ENCODE measurements around the gene TRNP1.

The TRNP1 gene

DNA sequence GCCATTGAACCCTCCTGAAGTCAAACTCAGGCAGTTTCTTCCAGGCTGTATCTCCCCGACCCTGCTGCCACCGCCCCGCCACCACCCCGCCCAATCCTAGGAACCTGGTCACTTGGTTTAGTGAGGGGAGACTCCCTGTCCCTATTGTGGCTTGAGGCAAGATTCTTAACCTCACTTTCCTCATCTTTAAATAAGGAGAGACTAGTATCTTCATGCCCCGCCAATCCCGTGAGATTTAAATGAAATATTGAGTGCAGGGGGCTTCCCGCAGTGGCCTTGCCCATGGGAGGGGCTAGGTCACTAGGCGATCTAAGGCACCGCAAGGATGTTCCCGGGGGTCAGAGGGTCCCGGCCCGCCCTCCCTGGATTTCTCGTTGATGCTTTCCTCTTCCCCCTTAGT lies 34.2 kb upstream of the TRNP1 start:
- H3K4me3 ChIP-seq = no peak overlapping the region
- in situ Hi-C loops (cut with MboI; ENCODE audit: low sequenced_read_pairs) = no loop called here
- DNase-seq (ENCODE audit: low spot score in 2 of 2) = no peak

DNA sequence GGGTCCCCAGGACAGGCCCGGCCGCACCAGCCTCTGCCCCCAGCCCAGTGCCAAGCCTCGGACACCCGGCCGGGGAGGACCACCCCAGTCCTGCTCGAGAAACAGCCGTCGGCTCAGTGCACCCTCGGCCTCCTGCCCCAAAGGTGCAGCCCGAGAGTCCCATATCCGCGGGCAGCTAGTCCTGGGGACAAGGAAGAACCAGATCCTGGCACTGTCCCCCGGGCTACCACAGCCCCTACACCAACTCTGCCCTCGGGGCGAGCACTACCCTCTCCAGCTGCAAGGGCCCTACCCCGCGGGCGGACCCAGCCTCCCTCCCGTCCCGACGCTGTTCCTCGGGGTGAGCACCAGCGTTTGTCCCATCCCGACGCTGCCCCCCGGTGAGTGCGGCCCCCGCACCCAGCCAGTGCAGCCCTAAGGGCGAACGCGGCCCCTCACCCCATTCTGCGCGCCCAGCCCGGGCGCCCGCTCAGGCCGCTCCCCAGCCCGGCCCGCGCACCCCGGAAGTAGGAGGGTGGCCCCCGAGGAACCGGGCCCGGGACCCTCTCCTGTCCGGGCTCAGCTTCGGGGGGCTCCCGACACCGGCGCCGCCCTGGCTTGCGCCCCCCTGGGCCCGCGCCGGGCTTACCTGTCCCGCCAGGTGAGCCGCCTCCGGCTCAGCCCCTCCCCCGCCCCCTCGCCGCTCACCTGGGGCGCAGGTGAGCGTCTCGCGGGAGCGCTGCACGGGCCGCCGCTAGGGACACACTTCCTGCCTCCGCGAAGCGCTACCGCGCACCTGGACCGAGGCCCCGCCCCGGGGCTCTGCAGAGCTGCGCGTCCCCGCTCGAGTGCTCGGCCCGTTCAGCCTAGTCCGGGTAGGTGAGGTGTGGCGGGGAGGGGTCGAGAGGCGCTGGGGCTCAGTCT lies 33.5 kb upstream of the TRNP1 start, which contains the start of gene KDF1:
KDF1 (minus strand) TSS at position 747 of the 903 bp plus-strand sequence. CDS start 8,088 bp downstream, outside the sequence.
- H3K4me3 ChIP-seq = no peak within 1 kb of the TSS
- no peak for DNase-seq (ENCODE audit: low spot score in 2 of 2)

More for the DNA sequence above, 34.2 kb upstream of the TRNP1 start:
- Histone ChIP-seq H3K27me3 (ENCODE audit: low read depth) (peaks cover 51% of the 10 kb centered on the region), H3K4me1 (no peaks in the 10 kb centered on the region; the same call in 1 of the 2 replicates), H3K36me3 (replicated peaks) (no peaks in the 10 kb centered on the region), H3K9me3 (no peaks in the 10 kb centered on the region)

DNA sequence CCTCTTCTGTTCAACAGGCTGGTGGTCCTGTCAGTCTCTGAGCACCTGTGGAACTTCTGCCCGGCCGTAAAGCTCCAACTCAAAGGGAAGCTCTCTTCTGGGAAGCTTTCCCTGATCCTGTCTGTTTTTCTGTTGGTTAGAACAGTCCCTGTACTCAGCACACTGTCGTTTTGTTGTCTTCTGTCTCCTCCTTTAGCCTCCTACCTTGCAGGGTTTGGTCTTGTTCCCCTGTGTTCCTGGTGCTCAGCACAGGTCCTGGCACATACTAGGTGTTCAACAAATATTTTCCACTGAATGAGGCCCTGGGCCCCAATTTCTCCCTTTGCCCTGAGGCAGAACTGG lies 32.9 kb upstream of the TRNP1 start:
- Histone ChIP-seq H3K4me3 (no peak overlapping the region), H3K27me3 (ENCODE audit: low read depth) (peaks cover 46% of the 10 kb centered on the region), H3K4me1 (no peaks in the 10 kb centered on the region; the same call in 1 of the 2 replicates), H3K36me3 (replicated peaks) (no peaks in the 10 kb centered on the region), H3K9me3 (no peaks in the 10 kb centered on the region)
- in situ Hi-C loops (cut with MboI; ENCODE audit: low sequenced_read_pairs) = no loop called here
- DNase-seq (ENCODE audit: low spot score in 2 of 2) = no peak

More for the DNA sequence above, 33.5 kb upstream of the TRNP1 start, which contains the start of gene KDF1:
- peaks cover 50% of the 10 kb centered on the region for H3K27me3 ChIP-seq (ENCODE audit: low read depth)
- no peaks in the 10 kb centered on the region for H3K36me3 ChIP-seq (replicated peaks)
- in situ Hi-C loops (cut with MboI; ENCODE audit: low sequenced_read_pairs) = no loop called here
- no peaks in the 10 kb centered on the region; the same call in 1 of the 2 replicates for H3K4me1 ChIP-seq
- H3K9me3 ChIP-seq = no peaks in the 10 kb centered on the region

DNA sequence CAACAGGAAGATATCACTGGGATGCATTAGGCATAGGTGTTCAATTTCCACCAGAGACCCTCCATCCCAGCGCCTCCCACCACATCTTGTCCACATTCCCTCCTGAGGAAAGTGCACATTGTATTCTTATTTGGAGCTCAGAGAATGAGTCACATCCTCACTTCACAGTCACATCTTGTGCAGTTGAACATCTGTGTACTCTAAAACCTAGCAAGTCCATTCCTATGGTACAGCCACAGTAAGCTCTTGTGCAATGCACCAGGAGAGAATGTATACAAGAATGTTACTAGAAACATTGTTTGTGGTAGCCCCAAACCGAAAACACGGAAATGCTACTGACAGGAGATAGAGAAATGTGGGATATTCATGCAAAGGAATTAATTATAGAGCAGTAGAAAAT lies 31.7 kb upstream of the TRNP1 start:
- in situ Hi-C loops (cut with MboI; ENCODE audit: low sequenced_read_pairs) = no loop called here
- H3K9me3 ChIP-seq = no peaks in the 10 kb centered on the region

DNA sequence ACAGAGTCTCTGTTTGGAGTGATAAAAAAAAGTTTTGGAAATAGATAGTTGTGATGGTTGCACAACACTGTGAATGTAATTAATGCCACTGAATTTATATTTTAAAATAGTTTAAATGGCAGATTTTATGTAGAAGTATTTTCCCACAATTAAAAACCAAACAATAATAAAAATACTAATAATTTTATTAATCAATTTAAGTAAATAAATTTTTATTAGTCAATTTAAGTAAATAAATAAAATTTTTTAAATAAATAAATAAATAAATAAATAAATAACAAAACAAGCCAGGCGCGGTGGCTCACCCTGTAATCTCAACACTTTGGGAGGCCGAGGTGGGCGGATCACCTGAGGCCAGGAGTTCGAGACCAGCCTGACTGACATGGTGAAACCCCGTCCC lies 28.3 kb upstream of the TRNP1 start:
- Histone ChIP-seq H3K27me3 (ENCODE audit: low read depth) (peaks cover 24% of the 10 kb centered on the region), H3K9me3 (no peaks in the 10 kb centered on the region), H3K36me3 (replicated peaks) (no peaks in the 10 kb centered on the region), H3K4me3 (no peak overlapping the region), H3K4me1 (no peaks in the 10 kb centered on the region)
- DNase-seq (ENCODE audit: low spot score in 2 of 2) = no peak
- in situ Hi-C loops (cut with MboI; ENCODE audit: low sequenced_read_pairs) = no loop called here

More for the DNA sequence above, 31.7 kb upstream of the TRNP1 start:
- Histone ChIP-seq H3K4me1 (no peaks in the 10 kb centered on the region), H3K27me3 (ENCODE audit: low read depth) (peaks cover 41% of the 10 kb centered on the region), H3K4me3 (no peak overlapping the region), H3K36me3 (replicated peaks) (no peaks in the 10 kb centered on the region)
- DNase-seq (ENCODE audit: low spot score in 2 of 2) = no peak

DNA sequence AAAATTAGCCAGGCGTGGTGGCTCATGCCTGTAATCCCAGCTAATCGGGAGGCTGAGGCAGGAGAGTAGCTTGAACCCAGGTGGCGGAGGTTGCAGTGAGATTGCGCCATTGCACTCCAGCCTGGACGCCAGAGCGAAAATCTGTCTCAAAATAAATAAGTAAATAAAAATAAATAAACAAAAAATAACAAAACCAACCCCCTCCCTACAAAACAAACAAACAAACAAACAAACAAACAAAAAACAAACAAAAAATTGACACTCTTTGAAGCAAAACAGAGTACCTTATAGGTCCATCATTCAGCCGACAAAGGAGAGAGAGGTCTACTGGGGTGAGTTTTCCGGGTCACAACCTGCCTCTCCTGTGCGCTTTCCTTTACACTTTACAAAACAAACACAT lies 27.9 kb upstream of the TRNP1 start:
- in situ Hi-C loops (cut with MboI; ENCODE audit: low sequenced_read_pairs) = no loop called here
- Histone ChIP-seq H3K4me1 (no peaks in the 10 kb centered on the region), H3K27me3 (ENCODE audit: low read depth) (peaks cover 20% of the 10 kb centered on the region), H3K4me3 (no peak overlapping the region), H3K36me3 (replicated peaks) (no peaks in the 10 kb centered on the region), H3K9me3 (no peaks in the 10 kb centered on the region)
- DNase-seq (ENCODE audit: low spot score in 2 of 2) = no peak

DNA sequence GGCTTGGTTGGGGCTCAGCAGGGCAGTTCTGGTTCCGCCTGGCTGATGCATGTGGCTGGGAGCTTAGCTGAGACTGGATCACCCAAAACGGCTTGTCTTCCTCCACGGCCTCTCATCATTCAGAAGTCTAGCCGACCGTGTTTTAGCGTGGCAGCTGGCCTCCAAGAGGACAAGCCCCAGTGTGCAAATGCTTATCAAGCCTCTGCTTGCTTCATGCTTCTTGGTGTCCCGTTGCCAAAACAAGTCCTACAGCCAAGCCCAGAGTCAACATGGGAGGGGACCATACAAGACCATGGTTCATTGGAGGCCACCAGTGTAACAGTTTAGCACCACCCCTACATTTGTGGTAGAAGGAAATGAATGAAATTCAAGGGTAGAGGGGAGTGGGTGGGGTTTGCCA lies 22.7 kb upstream of the TRNP1 start:
- H3K9me3 ChIP-seq = no peaks in the 10 kb centered on the region
- in situ Hi-C loops (cut with MboI; ENCODE audit: low sequenced_read_pairs) = no loop called here
- peaks cover under 1% of the 10 kb centered on the region for H3K27me3 ChIP-seq (ENCODE audit: low read depth)
- no peak overlapping the region for H3K4me3 ChIP-seq
- no peaks in the 10 kb centered on the region for H3K36me3 ChIP-seq (replicated peaks)
- no peak for DNase-seq (ENCODE audit: low spot score in 2 of 2)
- no peaks in the 10 kb centered on the region for H3K4me1 ChIP-seq

DNA sequence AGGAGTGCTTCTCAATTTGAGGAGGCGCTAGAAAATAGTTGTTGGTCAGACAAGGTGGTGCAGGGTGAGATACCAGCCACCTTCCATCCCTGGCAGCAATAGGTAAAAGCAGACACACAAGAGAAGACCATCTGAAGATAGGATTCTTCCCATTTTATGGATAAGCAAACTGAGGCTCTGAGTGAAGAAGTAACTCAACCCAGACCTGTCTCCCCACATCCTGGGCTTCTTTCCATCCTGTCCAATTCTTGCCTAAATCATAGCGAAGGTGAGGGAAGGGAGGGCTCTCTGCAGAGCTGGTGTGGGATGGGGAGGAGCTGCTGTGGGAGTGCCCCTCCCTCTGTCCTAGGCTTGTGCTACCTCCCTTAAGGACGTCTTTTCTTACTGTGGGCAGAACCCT lies 21.9 kb upstream of the TRNP1 start:
- in situ Hi-C loops (cut with MboI; ENCODE audit: low sequenced_read_pairs) = no loop called here
- Histone ChIP-seq H3K4me3 (no peak overlapping the region), H3K9me3 (no peaks in the 10 kb centered on the region), H3K27me3 (ENCODE audit: low read depth) (no peaks in the 10 kb centered on the region; the same call in 1 of the 2 replicates), H3K4me1 (no peaks in the 10 kb centered on the region), H3K36me3 (replicated peaks) (no peaks in the 10 kb centered on the region)
- no peak for DNase-seq (ENCODE audit: low spot score in 2 of 2)

DNA sequence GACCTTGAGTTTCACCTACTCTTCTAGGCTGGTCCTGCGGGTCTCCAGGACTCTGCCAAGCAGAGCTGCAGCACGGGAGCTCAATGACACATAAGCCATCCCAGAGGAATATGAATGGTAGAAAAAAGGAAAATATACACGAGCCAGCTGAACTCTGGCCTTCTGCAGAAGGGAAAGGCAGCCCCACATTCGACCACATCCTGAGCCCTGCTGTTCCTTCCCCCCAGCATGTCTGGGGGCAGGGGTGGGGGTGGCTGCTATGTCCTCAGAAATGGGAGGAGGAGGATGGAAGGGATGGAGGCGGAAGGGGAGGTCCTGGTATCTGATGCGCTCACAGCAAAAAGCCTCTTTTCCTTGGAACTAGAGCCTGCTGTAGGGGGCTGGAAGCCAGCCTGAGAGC lies 21.1 kb upstream of the TRNP1 start:
- H3K4me1 ChIP-seq = no peaks in the 10 kb centered on the region
- no peaks in the 10 kb centered on the region for H3K9me3 ChIP-seq
- H3K36me3 ChIP-seq (replicated peaks) = no peaks in the 10 kb centered on the region
- DNase-seq (ENCODE audit: low spot score in 2 of 2) = no peak
- H3K4me3 ChIP-seq = no peak overlapping the region
- no peaks in the 10 kb centered on the region for H3K27me3 ChIP-seq (ENCODE audit: low read depth)
- in situ Hi-C loops (cut with MboI; ENCODE audit: low sequenced_read_pairs) = no loop called here

DNA sequence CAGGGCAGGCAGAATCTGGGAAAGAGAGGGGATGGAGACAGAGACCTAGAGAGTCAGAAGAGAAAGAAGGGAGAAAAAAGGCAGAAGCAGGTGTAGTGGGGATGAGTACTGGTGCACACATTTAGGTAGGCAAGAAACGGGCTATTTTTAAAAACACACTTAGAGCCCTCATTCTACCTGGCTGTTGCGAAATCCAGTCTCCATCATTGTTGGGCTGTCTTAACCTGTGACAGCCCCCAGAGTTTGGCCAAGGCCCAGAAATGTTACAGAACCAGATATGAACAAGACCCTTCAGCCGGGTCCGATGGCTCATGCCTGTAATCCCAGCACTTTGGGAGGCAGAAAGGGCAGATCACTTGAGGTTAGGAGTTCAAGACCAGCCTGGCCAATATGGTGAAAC lies 20.7 kb upstream of the TRNP1 start:
- in situ Hi-C loops (cut with MboI; ENCODE audit: low sequenced_read_pairs) = no loop called here

DNA sequence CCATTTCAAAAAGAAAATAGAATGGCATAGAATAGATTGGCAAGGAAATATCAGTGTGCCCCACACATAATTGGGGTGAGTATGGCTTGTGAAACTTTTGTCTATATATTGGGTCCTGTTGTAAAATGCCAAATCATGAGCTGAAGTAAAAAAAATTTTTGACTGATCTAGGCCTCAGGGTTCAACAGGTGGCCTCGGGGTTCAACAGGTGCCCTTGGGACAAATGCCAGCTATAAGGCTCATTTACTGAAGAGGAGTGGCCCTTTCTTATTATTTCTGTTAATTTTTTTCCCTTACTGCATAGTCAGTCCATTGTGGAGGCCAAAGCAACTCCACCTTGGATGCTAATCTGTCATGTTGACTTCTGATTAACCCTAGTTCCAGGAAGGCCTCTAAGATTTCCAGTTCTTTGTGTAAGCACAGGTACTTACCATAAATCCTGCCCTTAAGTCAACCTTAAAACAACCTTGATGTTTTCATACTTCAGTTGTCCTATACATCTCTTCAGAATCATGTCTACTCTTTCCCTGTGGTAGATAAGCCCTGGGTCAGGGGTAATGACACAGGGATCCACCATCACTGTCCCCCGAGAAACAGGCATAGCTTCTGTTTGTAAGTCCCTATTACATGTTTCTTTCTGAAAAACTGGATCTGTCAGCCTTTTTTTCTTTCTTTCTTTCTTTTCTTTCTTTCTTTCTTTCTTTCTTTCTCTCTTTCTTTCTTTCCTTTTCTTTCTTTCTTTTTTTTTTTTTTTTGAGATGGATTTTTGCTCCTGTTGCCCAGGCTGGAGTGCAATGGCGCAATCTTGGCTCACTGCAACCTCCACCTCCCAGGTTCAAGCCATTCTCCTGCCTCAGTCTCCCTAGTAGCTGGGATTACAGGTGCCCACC lies 16.6 kb upstream of the TRNP1 start:
- Histone ChIP-seq H3K27me3 (ENCODE audit: low read depth) (no peaks in the 10 kb centered on the region), H3K4me1 (no peaks in the 10 kb centered on the region), H3K36me3 (replicated peaks) (no peaks in the 10 kb centered on the region), H3K4me3 (no peak overlapping the region), H3K9me3 (no peaks in the 10 kb centered on the region)
- no peak for DNase-seq (ENCODE audit: low spot score in 2 of 2)
- in situ Hi-C loops (cut with MboI; ENCODE audit: low sequenced_read_pairs) = no loop called here

More for the DNA sequence above, 20.7 kb upstream of the TRNP1 start:
- DNase-seq (ENCODE audit: low spot score in 2 of 2) = no peak
- Histone ChIP-seq H3K27me3 (ENCODE audit: low read depth) (no peaks in the 10 kb centered on the region), H3K9me3 (no peaks in the 10 kb centered on the region), H3K4me1 (no peaks in the 10 kb centered on the region), H3K36me3 (replicated peaks) (no peaks in the 10 kb centered on the region), H3K4me3 (no peak overlapping the region)

DNA sequence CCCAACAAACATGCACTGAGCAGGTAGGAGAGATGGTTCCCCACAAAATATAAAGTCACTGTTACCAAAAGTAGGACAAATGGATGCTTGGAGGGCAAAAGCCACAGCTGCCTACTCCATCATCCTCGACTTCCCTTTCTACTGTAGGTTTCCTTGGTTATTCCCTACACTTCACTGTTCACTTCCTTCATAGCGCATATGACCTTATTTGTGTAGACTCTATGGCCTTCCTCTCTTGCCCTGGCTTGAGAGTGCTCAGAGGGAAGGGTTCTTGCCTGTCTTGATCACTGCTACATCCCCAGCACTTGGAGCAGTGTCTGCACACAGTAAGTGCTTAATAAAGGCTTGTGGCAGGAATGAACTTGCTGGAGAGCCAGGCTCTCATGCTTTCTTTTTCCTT lies 14.6 kb upstream of the TRNP1 start:
- in situ Hi-C loops (cut with MboI; ENCODE audit: low sequenced_read_pairs) = no loop called here

DNA sequence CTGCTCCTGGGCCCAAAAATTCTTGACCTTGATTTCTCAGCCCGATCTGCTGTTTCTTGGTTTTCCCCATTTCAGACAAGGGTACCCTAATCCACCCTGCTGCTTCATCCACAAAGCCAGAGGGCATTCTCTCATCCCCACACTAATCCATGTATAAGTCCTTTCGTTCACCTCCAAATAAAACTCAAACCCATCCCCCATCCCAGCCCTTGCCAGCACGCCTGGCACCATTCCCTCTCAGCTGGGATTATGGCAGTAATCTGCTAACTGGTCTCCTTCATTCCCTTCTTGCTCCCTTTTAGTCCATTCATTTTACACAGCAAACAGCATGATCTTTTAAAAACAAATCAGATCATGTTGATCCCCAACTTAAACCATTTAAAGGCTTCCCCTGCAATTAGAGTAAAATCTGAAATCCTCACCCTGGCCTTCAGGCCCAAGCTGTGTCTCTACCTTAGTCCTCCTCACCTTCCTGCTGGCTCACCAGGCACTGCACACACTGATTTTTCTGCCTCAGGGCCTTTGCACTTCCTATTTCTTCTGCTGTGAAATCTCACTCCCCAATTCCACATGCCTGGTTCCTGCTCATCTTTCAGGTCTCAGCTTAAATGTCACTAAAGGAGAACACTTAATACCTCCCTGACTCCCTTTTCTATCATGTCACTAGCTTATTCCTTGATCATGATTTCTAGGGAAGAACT lies 12.2 kb upstream of the TRNP1 start:
- Histone ChIP-seq H3K36me3 (replicated peaks) (no peaks in the 10 kb centered on the region), H3K4me3 (no peak overlapping the region), H3K9me3 (no peaks in the 10 kb centered on the region), H3K4me1 (no peaks in the 10 kb centered on the region), H3K27me3 (ENCODE audit: low read depth) (peaks cover 13% of the 10 kb centered on the region)
- in situ Hi-C loops (cut with MboI; ENCODE audit: low sequenced_read_pairs) = no loop called here
- DNase-seq (ENCODE audit: low spot score in 2 of 2) = no peak

More for the DNA sequence above, 14.6 kb upstream of the TRNP1 start:
- no peak overlapping the region for H3K4me3 ChIP-seq
- H3K36me3 ChIP-seq (replicated peaks) = no peaks in the 10 kb centered on the region
- peaks cover 4% of the 10 kb centered on the region; the same call in 1 of the 2 replicates for H3K27me3 ChIP-seq (ENCODE audit: low read depth)
- H3K9me3 ChIP-seq = no peaks in the 10 kb centered on the region
- H3K4me1 ChIP-seq = no peaks in the 10 kb centered on the region
- DNase-seq (ENCODE audit: low spot score in 2 of 2) = no peak

All from HAP-1 (cell line).